GM10847 (cell line): Measurements from ENCODE around the gene WWOX.

ENCODE experiments used
- POLR2A ChIP-seq: IDR thresholded peaks from 2 replicates; pipeline ENCODE4 v1.6.1; 2011; ENCODE audit not compliant: insufficient read length; ENCODE audit errors: extremely low read depth

WWOX gene

GRCh38 chr16:78192734-78193488 is 93.5 kb downstream of the WWOX start:
- no peak for TF ChIP-seq POLR2A

- TF ChIP-seq POLR2A: no peak
Measured at GRCh38 chr16:78194948-78195347, 95.5 kb downstream of the WWOX start.

- no peak for TF ChIP-seq POLR2A
Measured at GRCh38 chr16:78195797-78196196, 96.3 kb downstream of the WWOX start.

DNA sequence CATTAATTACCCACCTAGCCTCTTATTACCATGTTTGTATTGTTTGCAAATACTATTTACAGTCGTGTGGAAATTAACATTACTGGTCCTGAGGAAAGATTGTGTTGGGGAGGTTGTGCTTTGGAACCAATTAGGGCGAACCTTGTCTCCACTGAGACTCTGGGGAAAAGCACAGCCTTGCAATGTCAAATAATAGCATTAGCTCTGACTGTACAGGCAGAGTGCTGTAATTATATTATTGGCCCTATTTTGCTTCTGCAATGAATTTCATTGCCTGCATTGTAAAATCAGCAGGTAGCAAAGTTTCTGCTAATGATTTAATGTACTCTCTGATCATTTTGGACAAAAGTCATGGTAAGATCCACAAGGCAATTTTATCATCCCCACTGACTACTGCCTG is 97.0 kb downstream of the WWOX start:
- TF ChIP-seq POLR2A: no peak

DNA sequence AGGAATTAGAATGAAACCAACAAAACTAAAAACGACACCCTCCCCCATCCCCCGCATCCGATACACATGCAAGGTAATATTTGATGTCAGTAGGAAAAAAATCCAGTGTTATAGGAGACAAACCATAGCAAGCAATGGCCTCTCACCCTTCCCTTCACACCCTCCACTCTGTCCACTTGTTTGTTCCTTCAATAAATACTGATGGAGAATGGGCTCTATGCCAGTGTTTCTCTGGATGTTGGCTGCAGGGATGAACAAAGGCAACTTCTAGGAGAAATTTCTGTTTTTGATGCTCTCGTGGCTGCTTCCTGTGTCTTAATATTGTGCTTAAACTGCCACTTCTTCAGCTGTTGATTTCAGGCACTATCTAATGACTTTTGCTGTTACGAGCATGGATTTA is 98.8 kb downstream of the WWOX start:
- TF ChIP-seq POLR2A: no peak

GRCh38 chr16:78199325-78200022 is 100.0 kb downstream of the WWOX start:
- TF ChIP-seq POLR2A: no peak

DNA sequence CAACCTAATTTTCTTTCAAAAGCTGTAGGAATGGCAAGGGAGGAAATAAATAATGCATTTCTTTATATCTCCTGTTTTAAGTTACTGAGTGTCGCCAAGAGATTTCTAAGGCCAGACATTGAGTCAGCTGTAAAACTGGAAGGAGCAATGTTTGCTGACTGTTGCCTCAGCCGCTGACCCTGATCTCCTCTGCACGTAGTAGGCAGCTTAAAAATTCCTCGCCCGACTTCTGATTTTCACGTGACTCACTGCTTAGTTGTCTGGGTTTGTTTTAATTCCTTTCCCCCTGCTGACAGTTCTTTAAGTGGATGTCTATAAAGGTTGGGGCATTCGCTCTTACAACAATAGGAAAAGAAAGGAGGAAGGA is 100.6 kb downstream of the WWOX start:
- TF ChIP-seq POLR2A: no peak

DNA sequence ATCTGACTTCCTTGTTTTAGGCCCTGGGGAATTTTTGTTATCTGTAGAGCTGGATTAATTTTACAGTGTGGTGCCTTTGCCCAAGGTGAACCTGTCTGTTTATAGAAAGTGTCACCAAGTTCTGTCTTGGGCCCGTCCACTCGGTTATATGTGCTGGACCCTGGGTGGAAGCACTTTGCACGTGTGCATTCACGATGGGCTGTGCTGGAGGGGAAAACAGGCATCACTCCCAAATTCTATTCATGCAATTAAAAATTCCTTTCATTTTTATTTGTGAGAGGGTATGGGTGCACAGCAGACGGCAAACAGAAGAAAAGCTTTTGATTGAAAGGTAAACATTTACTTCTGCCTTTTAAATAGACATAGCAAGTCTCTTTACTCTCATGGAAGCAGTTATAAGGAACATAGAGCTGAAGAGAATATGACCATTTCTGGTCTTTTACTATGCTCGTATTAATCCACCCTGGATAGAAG is 101.2 kb downstream of the WWOX start:
- no peak for TF ChIP-seq POLR2A

DNA sequence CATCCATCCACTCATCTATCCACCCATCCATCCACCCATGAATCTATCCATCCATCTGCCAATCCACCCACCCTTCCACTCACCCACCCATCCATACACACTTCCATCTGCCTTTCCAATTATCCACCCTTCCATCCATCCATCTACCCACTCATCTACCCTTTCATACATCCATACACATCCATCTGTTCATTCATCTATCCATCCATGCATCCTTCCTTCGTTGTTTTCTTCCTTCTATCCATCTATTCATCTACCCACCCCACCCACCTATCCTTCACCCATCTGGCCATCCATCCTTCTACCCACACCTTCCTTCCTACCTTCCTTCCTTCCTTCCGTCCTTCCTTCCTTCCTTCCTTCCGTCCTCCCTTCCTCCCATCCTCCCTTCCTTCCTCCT is 106.1 kb downstream of the WWOX start:
- no peak for TF ChIP-seq POLR2A

GRCh38 chr16:78206623-78207223 is 107.3 kb downstream of the WWOX start:
- no peak for TF ChIP-seq POLR2A

GRCh38 chr16:78209951-78210661 is 110.7 kb downstream of the WWOX start:
- no peak for TF ChIP-seq POLR2A

- TF ChIP-seq POLR2A: no peak
Measured at GRCh38 chr16:78211020-78211599, 111.7 kb downstream of the WWOX start.

GRCh38 chr16:78211946-78212345 is 112.5 kb downstream of the WWOX start:
- no peak for TF ChIP-seq POLR2A

DNA sequence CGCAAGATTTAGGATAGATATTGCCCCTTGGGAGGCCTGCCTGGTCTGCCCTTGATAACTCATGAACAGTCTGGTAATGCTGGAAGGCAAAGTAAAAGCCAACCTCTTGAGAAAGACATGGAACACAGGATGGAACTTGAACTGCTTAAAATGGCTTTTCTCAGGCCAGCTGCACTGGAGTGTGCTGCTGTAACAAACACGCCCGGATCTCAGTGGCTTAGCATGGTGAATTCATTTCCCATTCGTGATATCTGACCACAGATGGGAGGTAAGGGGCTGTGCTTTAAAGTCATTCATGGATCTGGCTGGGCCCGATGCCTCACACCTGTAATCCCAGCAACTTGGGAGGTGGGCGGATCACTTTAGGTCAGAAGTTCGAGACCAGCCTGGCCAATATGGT is 113.2 kb downstream of the WWOX start:
- no peak for TF ChIP-seq POLR2A

- TF ChIP-seq POLR2A: no peak
Measured at GRCh38 chr16:78213751-78214150, 114.3 kb downstream of the WWOX start.
